GM23248 (cell line): ENCODE measurements around the gene GHR. TPM values are rescaled to one million over a fixed set of nuclear protein-coding genes. Genes with fewer than 3 reads are reported as not detected.

Source experiments
- DNase-seq: peaks from one replicate; pipeline ENCODE4 v3.0.0-alpha.2; 2015
- H2AFZ ChIP-seq: fragments of 200-600 bp; sonication (generic); 2 replicates; pipeline ENCODE4 v1.6.1; 2016; ENCODE audit warnings: antibody characterized with exemption
- H3F3A ChIP-seq: fragments of 200-600 bp; sonication (generic); 2 replicates; pipeline ENCODE4 v1.6.1; 2016; ENCODE audit warnings: mild to moderate bottlenecking, antibody characterized with exemption, mixed run types; ENCODE audit not compliant: insufficient read depth
- H3K27ac ChIP-seq: fragments of 200-600 bp; sonication (generic); 2 replicates; pipeline ENCODE4 v1.5.1; 2016; ENCODE audit warnings: mild to moderate bottlenecking
- H3K27me3 ChIP-seq: fragments of 200-600 bp; sonication (generic); replicated peaks from 2 replicates; pipeline ENCODE4 v1.6.1; 2016; ENCODE audit warnings: mild to moderate bottlenecking; ENCODE audit not compliant: insufficient read depth
- H3K36me3 ChIP-seq: fragments of 200-600 bp; sonication (generic); 2 replicates; pipeline ENCODE4 v1.6.1; 2016; ENCODE audit warnings: low read depth, mild to moderate bottlenecking
- H3K4me1 ChIP-seq: fragments of 200-600 bp; sonication (generic); 2 replicates; pipeline ENCODE4 v1.6.1; 2016; ENCODE audit warnings: mild to moderate bottlenecking; ENCODE audit not compliant: insufficient read depth
- H3K4me2 ChIP-seq: fragments of 200-600 bp; sonication (generic); one replicate; pipeline ENCODE4 v1.6.1; 2016; ENCODE audit warnings: mild to moderate bottlenecking; ENCODE audit not compliant: unreplicated experiment
- H3K4me3 ChIP-seq: fragments of 200-600 bp; sonication (generic); 2 replicates; pipeline ENCODE4 v1.5.1; 2016; ENCODE audit warnings: mild to moderate bottlenecking
- H3K79me2 ChIP-seq: fragments of 200-600 bp; sonication (generic); 2 replicates; pipeline ENCODE4 v1.6.1; 2016; ENCODE audit warnings: mild to moderate bottlenecking; ENCODE audit not compliant: insufficient read depth
- H3K9ac ChIP-seq: fragments of 200-600 bp; sonication (generic); 2 replicates; pipeline ENCODE4 v1.6.1; 2016; ENCODE audit warnings: mild to moderate bottlenecking
- H3K9me2 ChIP-seq: fragments of 200-600 bp; sonication (generic); 2 replicates; pipeline ENCODE4 v1.6.1; 2016; ENCODE audit warnings: mixed run types, mild to moderate bottlenecking, moderate library complexity; ENCODE audit not compliant: insufficient read depth
- H3K9me3 ChIP-seq: fragments of 200-600 bp; sonication (generic); one replicate; pipeline ENCODE4 v1.6.1; 2017; ENCODE audit warnings: low read depth
- H4K20me1 ChIP-seq: fragments of 200-600 bp; sonication (generic); 2 replicates; pipeline ENCODE4 v1.6.0; 2016; ENCODE audit not compliant: insufficient read depth
- EZH2 ChIP-seq: fragments of 200-600 bp; sonication (generic); IDR thresholded peaks from 2 replicates; pipeline ENCODE4 v1.6.1; 2018; ENCODE audit warnings: antibody characterized with exemption, mild to moderate bottlenecking; ENCODE audit not compliant: insufficient read depth, poor library complexity, severe bottlenecking
- EZH2phosphoT487 ChIP-seq: fragments of 200-600 bp; sonication (generic); IDR thresholded peaks from 2 replicates; pipeline ENCODE4 v1.6.1; 2018; ENCODE audit warnings: antibody characterized with exemption, moderate library complexity, mild to moderate bottlenecking, low read depth; ENCODE audit not compliant: insufficient read depth
- WGBS, 2 experiments: methylation state at CpG; one replicate each; pipeline ENCODE4 v1.1.6; 2015 to 2017; ENCODE audit warnings: low lambda C conversion rate in 2 of 2, low coverage in 1 of 2; ENCODE audit errors: missing lambda C conversion rate in 2 of 2; 5-methylcytosine and 5-hydroxymethylcytosine counted together
- in situ Hi-C: fragments of 300-500 bp; cut with MboI; formaldehyde crosslinking; loops from 2 replicates; pipeline ENCODE4 v1.15.0; 2020
- polyA plus RNA-seq: library from polyadenylated mRNA; unstranded; fragments of >200 nt; fragmentation: Nextera tagmentation; extraction: Ambion mirVana; gene quantifications from 2 replicates; pipeline ENCODE4 v1.2.1, GENCODE V29; 2016
- total RNA-seq: library from RNA; depleted of rRNA; stranded (reverse); fragments of >200 nt; shearing (Covaris generic); gene quantifications from 2 replicates; pipeline ENCODE4 v1.2.3, GENCODE V29; 2014

Gene GHR
- total and polyA plus RNA-seq, 2 experiments from 2014 or later = 0.64 to 1.5 TPM

DNA sequence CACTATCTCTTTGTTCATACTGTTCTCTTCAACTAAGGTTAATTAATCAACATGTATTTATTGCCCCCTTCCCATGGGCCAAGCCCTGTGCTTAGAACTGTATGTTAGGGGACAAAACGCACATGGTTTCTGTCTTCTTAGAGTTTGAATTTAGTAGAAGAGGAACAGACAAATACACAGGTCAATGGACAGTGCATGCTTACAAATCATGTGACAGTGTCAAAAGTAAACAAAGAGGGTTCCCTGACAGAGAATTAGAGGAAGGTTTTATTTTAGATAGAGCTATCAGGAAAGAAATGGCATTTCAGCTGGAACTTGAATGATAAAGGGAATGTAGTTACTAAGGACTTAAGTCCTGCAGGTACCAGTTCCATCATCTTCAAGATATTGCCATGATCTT, 188.2 kb downstream of the GHR start:
- no peak overlapping the region for H3K4me2 ChIP-seq
- TF ChIP-seq EZH2 = no peak
- TF ChIP-seq EZH2phosphoT487 = no peak
- H3K9ac ChIP-seq = no peak overlapping the region
- 87% methylated on average over 1 of the region's 1 CpG for WGBS, 2 experiments
- H3K79me2 ChIP-seq = no peaks in the 10 kb centered on the region
- H3K9me3 ChIP-seq = no peaks in the 10 kb centered on the region
- H2AFZ ChIP-seq = no peak overlapping the region
- DNase-seq = no peak
- no peak overlapping the region for H3K4me3 ChIP-seq
- H3K4me1 ChIP-seq = peaks cover 10% of the 10 kb centered on the region; the same call in 1 of the 2 replicates
- no peaks in the 10 kb centered on the region for H4K20me1 ChIP-seq
- H3F3A ChIP-seq = peaks cover 22% of the 10 kb centered on the region; the same call in 1 of the 2 replicates
- H3K36me3 ChIP-seq = no peaks in the 10 kb centered on the region
- peaks cover 60% of the 10 kb centered on the region for H3K27me3 ChIP-seq
- no peaks in the 10 kb centered on the region for H3K9me2 ChIP-seq
- no peak overlapping the region for H3K27ac ChIP-seq
- in situ Hi-C loops = no loop called here

DNA sequence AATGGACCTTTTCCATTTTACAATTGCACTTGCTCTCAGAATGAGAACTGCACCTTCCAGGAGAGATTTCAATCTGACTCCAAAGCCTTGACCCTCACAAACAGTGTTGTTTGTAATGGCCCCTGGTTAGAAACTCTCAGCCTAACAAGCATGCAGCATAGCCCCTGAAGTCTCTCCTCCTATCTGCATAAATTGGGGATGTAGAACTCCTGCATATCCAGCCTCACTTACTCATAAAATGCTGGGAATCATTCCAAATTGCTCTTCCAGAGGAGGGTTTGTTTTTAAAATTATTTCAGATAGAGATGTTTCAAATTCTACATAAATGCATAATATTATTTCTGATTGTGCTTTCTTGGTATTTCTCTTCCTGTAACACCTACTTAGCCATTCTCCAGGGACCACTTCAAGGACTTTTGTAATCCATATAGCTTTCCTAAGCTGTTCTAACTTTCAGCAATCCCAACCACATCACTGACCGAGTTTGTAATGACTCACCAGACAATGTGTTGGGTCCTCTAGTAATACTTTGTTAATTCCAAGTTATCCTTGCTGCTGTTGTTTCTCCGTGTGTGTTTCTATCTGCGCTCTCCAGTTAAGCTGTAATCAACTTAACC, 189.6 kb downstream of the GHR start:
- Histone ChIP-seq H3K36me3 (no peaks in the 10 kb centered on the region), H3K4me1 (peaks cover 10% of the 10 kb centered on the region; the same call in 1 of the 2 replicates), H2AFZ (no peak overlapping the region), H3K27me3 (peaks cover 64% of the 10 kb centered on the region), H3K9me3 (no peaks in the 10 kb centered on the region), H3K4me2 (peak overlapping the region; percentile 26), H3K4me3 (no peak overlapping the region), H3K9ac (no peak overlapping the region), H3K79me2 (no peaks in the 10 kb centered on the region), H3K9me2 (no peaks in the 10 kb centered on the region), H3F3A (peaks cover 22% of the 10 kb centered on the region; the same call in 1 of the 2 replicates), H3K27ac (no peak overlapping the region), H4K20me1 (no peaks in the 10 kb centered on the region)
- DNase-seq = peak; percentile 71
- TF ChIP-seq EZH2 (no peak), EZH2phosphoT487 (peak; percentile 97)
- in situ Hi-C loops = no loop called here
- 22 to 25% methylated on average over 3 of the region's 3 CpGs for WGBS, 2 experiments

GRCh38 chr5:42614509-42614908, 191.3 kb downstream of the GHR start:
- no peaks in the 10 kb centered on the region for H4K20me1 ChIP-seq
- peaks cover 10% of the 10 kb centered on the region; the same call in 1 of the 2 replicates for H3K4me1 ChIP-seq
- no peaks in the 10 kb centered on the region for H3K36me3 ChIP-seq
- no peak overlapping the region for H3K4me2 ChIP-seq
- in situ Hi-C loops = no loop called here
- no peaks in the 10 kb centered on the region for H3K79me2 ChIP-seq
- H3K9me3 ChIP-seq = no peaks in the 10 kb centered on the region
- TF ChIP-seq EZH2phosphoT487 (no peak), EZH2 (no peak)
- no peak overlapping the region for H2AFZ ChIP-seq
- H3F3A ChIP-seq = peaks cover 22% of the 10 kb centered on the region; the same call in 1 of the 2 replicates
- H3K9me2 ChIP-seq = no peaks in the 10 kb centered on the region
- DNase-seq = peak; percentile 53
- H3K4me3 ChIP-seq = no peak overlapping the region
- H3K27ac ChIP-seq = no peak overlapping the region
- no peak overlapping the region for H3K9ac ChIP-seq
- H3K27me3 ChIP-seq = peaks cover 60% of the 10 kb centered on the region

- Histone ChIP-seq H3K4me2 (no peak overlapping the region), H4K20me1 (no peaks in the 10 kb centered on the region), H3K9me2 (no peaks in the 10 kb centered on the region), H3K36me3 (no peaks in the 10 kb centered on the region), H3K79me2 (no peaks in the 10 kb centered on the region), H3K9ac (no peak overlapping the region), H3K9me3 (no peaks in the 10 kb centered on the region), H3K4me3 (no peak overlapping the region), H2AFZ (no peak overlapping the region), H3K27ac (no peak overlapping the region), H3K27me3 (peaks cover 31% of the 10 kb centered on the region), H3F3A (no peaks in the 10 kb centered on the region), H3K4me1 (no peaks in the 10 kb centered on the region)
- in situ Hi-C loops = no loop called here
- peak; percentile 22 for DNase-seq
- no peak for TF ChIP-seq EZH2phosphoT487
- no peak for TF ChIP-seq EZH2
- 72 to 78% methylated on average over 4 of the region's 4 CpGs for WGBS, 2 experiments
Measured at GRCh38 chr5:42620579-42621216, 197.5 kb downstream of the GHR start.
